Tibial nerve (tissue), 4 donors: ENCODE results near the gene SYNPO.

Experiments
- CTCF ChIP-seq, 5 experiments: fragments of 200-600 bp in 3 of 5; fragments of 450-650 bp in 2 of 5; sonication (generic) in 3 of 5; IDR thresholded peaks; one replicate each; pipeline ENCODE4 v1.5.1; 2016 to 2019; ENCODE audit warnings: antibody characterized with exemption in 5 of 5, mild to moderate bottlenecking in 3 of 5, moderate library complexity in 2 of 5
- EP300 ChIP-seq, 2 donors: sonication (generic); formaldehyde crosslinking; IDR thresholded peaks; one replicate each; pipeline ENCODE4 v1.6.1; 2017; ENCODE audit warnings: antibody characterized with exemption in 2 of 2, mild to moderate bottlenecking in 1 of 2
- POLR2A ChIP-seq, 2 donors: fragments of 450-650 bp; IDR thresholded peaks; one replicate each; pipeline ENCODE4 v1.6.1; 2017; ENCODE audit warnings: antibody characterized with exemption in 2 of 2, mild to moderate bottlenecking in 2 of 2, moderate library complexity in 2 of 2

- TF ChIP-seq CTCF (IDR thresholded peaks at IDR 0.05): no peak
- no peak for TF ChIP-seq POLR2A (IDR thresholded peaks at IDR 0.05)
- TF ChIP-seq EP300 (IDR thresholded peaks at IDR 0.05): no peak
Measured at GRCh38 chr5:150638488-150639376, 1.7 kb upstream of the SYNPO start.
